NB4 (cell line): ENCODE data around the gene LRRC28.

Experiments
- DNase-seq: peaks from one replicate; pipeline ENCODE4 v3.0.0; 2010; ENCODE audit warnings: low read depth
- H3K4me3 ChIP-seq: one replicate; pipeline ENCODE4 v1.5.1; 2011; ENCODE audit warnings: mild to moderate bottlenecking, low read depth, low read length, moderate library complexity
- MYC ChIP-seq: IDR thresholded peaks from 2 replicates; pipeline ENCODE4 v1.6.1; 2011; ENCODE audit warnings: low read depth, low read length
- POLR2A ChIP-seq: IDR thresholded peaks from 2 replicates; pipeline ENCODE4 v1.6.1; 2011; ENCODE audit warnings: mild to moderate bottlenecking; ENCODE audit not compliant: insufficient read length; ENCODE audit errors: extremely low read depth
- TF ChIP-seq, protein P1 (sequence below): IDR thresholded peaks from 2 replicates; pipeline ENCODE4 v1.6.1; 2011; ENCODE audit warnings: low read depth, low read length
- TF ChIP-seq, protein P2 (sequence below): IDR thresholded peaks from one replicate; pipeline ENCODE4 v1.5.1; 2012; ENCODE audit warnings: low read depth, low read length

The LRRC28 gene

DNA sequence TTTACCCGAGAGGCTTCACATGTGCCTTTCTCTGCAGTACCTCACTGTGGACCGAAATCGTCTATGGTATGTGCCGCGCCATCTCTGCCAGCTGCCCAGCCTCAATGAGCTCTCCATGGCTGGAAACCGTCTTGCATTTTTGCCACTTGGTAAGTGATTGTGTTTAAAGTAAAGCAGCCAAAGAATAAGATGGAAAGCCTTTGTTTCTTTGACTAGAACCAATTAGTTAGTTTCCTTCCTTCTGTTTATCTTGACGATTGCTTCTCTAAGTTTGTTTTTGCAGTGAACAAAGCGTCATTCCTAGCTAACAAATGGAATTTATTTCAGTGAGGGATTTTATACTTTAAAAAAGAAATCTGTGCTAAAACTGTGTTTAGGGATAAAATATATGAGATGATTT, 82.7 kb downstream of the LRRC28 start:
- H3K4me3 ChIP-seq: no peak overlapping the region
- TF ChIP-seq, protein P1, sequence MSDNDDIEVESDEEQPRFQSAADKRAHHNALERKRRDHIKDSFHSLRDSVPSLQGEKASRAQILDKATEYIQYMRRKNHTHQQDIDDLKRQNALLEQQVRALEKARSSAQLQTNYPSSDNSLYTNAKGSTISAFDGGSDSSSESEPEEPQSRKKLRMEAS: no peak
- TF ChIP-seq POLR2A (no peak), MYC (no peak)
- TF ChIP-seq, protein P2, sequence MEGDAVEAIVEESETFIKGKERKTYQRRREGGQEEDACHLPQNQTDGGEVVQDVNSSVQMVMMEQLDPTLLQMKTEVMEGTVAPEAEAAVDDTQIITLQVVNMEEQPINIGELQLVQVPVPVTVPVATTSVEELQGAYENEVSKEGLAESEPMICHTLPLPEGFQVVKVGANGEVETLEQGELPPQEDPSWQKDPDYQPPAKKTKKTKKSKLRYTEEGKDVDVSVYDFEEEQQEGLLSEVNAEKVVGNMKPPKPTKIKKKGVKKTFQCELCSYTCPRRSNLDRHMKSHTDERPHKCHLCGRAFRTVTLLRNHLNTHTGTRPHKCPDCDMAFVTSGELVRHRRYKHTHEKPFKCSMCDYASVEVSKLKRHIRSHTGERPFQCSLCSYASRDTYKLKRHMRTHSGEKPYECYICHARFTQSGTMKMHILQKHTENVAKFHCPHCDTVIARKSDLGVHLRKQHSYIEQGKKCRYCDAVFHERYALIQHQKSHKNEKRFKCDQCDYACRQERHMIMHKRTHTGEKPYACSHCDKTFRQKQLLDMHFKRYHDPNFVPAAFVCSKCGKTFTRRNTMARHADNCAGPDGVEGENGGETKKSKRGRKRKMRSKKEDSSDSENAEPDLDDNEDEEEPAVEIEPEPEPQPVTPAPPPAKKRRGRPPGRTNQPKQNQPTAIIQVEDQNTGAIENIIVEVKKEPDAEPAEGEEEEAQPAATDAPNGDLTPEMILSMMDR: no peak
- no peak for DNase-seq

DNA sequence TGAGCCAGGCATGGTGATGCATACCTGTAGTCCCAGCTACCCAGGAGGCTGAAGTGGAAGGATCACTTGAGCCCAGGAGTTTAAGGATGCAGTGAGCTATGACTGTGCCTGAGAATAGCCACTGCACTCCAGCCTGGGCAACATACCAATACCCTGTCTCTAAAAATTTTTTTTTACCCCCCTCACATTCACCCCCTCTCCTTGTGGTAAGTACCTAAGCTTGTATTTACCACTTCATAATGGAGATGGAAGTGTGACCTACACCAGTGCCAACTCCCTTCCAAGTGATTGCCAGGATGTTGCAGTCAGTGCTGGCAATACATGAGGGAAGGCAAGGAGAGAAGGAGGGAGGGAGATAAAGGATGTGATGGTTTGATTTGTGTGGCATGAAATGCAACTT, 84.2 kb downstream of the LRRC28 start:
- H3K4me3 ChIP-seq: no peak overlapping the region
- TF ChIP-seq POLR2A (no peak), MYC (no peak)
- TF ChIP-seq, protein P1: no peak
- TF ChIP-seq, protein P2: no peak
- no peak for DNase-seq

DNA sequence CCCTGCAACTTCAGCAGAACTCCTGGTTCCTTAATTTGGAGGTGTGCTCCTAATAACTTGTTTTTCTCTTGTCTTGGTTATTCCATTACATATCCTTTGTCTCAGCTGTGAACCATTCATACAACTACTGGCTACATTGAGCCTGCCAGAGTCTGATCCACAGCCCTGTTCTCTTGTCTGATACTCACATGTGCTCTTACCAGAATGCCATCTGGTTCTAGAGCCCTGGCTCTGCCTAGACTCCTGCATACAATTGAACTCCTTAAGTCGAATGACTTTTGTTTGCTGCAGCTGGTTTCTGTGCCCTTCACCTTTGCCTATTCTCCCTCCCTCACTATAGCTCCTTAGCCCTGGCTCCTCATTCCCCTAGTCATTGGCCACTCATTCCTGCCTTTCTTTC, 85.5 kb downstream of the LRRC28 start:
- no peak overlapping the region for H3K4me3 ChIP-seq
- DNase-seq: no peak
- TF ChIP-seq POLR2A (no peak), MYC (no peak)
- TF ChIP-seq, protein P2: no peak
- TF ChIP-seq, protein P1: no peak

DNA sequence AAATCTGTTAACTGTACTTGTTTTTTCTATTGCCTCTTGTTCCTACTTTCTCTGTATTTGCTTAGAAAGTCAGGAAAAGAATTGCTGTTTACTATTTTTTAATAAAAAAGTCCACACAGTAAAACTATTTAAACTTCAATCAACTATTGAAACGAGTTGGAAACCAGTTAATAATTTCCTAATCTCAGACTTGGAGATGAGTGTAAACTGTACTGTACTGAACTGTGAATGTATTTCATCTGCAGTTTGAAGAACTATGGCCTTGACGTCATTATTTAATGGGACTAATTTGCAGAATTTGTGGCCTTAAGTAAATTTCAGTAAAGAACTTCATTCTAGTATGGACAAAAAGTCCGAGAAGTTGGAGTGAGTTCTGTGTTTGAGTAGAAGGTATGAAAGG, 89.1 kb downstream of the LRRC28 start:
- H3K4me3 ChIP-seq: no peak overlapping the region
- no peak for TF ChIP-seq MYC
- TF ChIP-seq, protein P2: no peak
- TF ChIP-seq, protein P1: no peak
- no peak for TF ChIP-seq POLR2A
- DNase-seq: no peak

DNA sequence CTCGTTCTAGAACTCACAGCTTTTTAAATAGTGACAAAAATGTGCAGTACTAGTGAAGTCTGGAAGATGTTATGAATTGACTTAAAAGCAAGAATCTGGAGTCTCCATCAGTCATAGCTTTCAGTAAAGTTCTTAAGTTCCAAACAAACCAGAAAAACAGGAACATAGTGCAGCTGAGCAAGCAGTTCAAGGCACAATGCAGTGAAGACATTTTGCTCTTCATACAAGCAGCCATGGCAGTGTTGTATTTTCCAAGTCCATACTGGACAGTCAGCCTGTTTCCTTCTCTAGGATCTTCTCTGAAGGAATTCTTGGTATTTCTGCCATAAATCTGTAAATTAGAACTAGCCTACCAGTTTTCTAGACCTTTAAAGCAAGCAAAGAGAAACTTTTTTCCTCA, 90.5 kb downstream of the LRRC28 start:
- TF ChIP-seq, protein P2: no peak
- TF ChIP-seq, protein P1: no peak
- TF ChIP-seq MYC: no peak
- TF ChIP-seq POLR2A: no peak
- peak; percentile 8 for DNase-seq
- H3K4me3 ChIP-seq: no peak overlapping the region

DNA sequence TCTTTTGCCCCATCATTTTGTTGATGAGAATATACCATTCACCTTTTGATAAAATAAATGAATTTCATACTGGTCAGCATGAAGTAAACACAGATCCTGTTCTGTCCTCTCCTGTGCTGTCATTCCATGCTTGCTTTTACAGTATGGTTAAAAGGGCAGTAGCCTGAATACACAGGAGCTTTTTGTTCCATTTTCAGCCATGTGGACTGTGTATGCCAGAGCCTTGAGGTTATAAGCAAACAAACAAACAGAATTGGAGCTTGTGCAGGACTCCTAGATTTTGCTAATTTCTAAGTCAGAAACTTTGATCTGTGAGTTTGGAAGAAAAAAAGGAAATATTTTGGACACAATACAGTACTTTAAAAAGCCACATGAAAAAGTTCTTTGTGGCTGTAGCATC, 91.9 kb downstream of the LRRC28 start:
- no peak overlapping the region for H3K4me3 ChIP-seq
- no peak for DNase-seq
- TF ChIP-seq, protein P2: no peak
- TF ChIP-seq, protein P1: no peak
- TF ChIP-seq POLR2A: no peak
- no peak for TF ChIP-seq MYC
